Measurements from ENCODE around the gene PIGV.
A peak's percentile ranks its signal among the peaks of the same experiment; 100 is the strongest.

Gene PIGV

DNA sequence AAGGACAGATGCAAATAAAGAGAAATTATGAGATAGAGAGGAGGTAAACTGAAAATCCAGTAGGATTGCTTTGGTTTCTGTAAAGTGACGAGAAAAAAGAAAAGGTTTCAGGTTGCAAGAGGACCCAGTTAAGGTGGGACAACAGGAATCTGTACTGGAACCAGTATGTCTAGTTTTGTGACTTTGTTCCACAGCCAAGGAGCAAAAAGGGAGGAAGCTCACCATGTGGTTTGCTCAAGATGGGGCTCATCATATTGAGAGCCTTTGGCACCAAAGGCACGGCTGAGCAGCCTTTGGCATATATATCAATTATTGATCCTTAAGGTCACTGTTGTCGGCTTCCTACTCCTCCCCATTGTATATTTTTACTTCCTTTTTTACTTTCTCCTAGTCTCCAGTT lies 37.0 kb downstream of the PIGV start (continued):
- TF ChIP-seq ZNF274 (IDR thresholded peaks at IDR 0.05; ENCODE audit: low read length) (no peak), ZNF274 (tag by site-specific recombination; IDR thresholded peaks at IDR 0.05; ENCODE audit: borderline replicate concordance) (no peak), ZNF830 (tag by site-specific recombination; IDR thresholded peaks at IDR 0.05; ENCODE audit: low read depth) (no peak), ZBTB7A (tag by site-specific recombination; IDR thresholded peaks at IDR 0.05; ENCODE audit: low read depth) (no peak), ZSCAN5A (tag by site-specific recombination; IDR thresholded peaks at IDR 0.05) (no peak), TRIM28 (IDR thresholded peaks at IDR 0.05; ENCODE audit: borderline replicate concordance, low read length) (no peak)

DNA sequence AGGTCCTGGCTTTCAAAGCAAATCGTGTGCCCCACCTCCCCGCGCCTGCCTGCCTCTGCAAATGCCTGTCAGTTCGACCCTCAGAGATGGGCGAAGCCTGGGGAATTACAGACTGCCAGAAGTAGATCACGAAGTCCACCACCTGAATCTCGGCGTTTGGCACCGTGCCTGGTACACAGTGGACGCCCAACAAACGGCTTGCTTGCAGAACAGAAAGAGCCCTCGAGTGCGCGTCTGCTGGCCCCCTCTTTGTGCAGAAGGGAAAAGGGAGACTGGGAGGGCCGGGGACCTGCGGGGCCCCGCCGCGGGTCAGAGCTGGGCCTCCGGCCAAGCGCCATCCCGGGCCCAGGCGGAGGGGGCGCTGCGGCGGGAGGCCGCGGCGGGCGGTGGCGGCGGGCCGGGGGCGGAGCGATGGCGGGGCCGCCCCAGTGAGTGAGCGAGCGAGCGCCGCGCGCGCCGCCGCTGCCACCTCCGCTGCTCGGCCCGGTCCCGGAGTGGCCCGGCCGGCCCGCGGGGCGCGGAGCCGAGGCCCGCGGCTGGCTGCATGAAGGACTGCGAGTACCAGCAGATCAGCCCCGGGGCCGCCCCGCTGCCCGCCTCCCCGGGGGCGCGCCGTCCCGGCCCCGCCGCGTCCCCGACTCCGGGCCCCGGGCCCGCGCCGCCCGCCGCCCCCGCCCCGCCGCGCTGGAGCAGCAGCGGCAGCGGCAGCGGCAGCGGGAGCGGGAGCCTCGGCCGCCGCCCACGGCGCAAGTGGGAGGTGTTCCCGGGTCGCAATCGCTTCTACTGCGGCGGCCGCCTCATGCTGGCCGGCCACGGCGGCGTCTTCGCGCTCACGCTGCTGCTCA lies 38.7 kb downstream of the PIGV start, which contains the start of gene ZDHHC18:
Gene ZDHHC18 (plus strand): TSS at position 428 of the 845 bp plus-strand sequence. CDS start 117 bp downstream, at position 545.
- CTCF ChIA-PET = interaction anchor here (0.5 to 1.3 kb wide), 6 partner anchors 16 to 441 kb away, joined by 3 to 5 read pairs (median 3); no protein-coding TSS in a partner anchor
- no peaks in the 10 kb centered on the region for H3K4me1 ChIP-seq (ENCODE audit: control insufficient read depth, insufficient read depth, low read length)
- TF ChIP-seq, protein P1, sequence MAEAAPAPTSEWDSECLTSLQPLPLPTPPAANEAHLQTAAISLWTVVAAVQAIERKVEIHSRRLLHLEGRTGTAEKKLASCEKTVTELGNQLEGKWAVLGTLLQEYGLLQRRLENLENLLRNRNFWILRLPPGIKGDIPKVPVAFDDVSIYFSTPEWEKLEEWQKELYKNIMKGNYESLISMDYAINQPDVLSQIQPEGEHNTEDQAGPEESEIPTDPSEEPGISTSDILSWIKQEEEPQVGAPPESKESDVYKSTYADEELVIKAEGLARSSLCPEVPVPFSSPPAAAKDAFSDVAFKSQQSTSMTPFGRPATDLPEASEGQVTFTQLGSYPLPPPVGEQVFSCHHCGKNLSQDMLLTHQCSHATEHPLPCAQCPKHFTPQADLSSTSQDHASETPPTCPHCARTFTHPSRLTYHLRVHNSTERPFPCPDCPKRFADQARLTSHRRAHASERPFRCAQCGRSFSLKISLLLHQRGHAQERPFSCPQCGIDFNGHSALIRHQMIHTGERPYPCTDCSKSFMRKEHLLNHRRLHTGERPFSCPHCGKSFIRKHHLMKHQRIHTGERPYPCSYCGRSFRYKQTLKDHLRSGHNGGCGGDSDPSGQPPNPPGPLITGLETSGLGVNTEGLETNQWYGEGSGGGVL (tag by site-specific recombination; IDR thresholded peaks at IDR 0.05) = 0 out of 2 replicates have a peak, but pooled peaks have one; percentile 14
- no peak for TF ChIP-seq PRDM1 (tag by site-specific recombination; IDR thresholded peaks at IDR 0.05)
- 0 out of 2 replicates have a peak, but pooled peaks have one; percentile 61 for TF ChIP-seq ZBTB17 (tag by site-specific recombination; IDR thresholded peaks at IDR 0.05)
- TF ChIP-seq YY2 (tag by site-specific recombination; IDR thresholded peaks at IDR 0.05) = no peak
- no peak for TF ChIP-seq KLF8 (tag by site-specific recombination; IDR thresholded peaks at IDR 0.05)
- 0 out of 2 replicates have a peak, but pooled peaks have one; percentile 38 for TF ChIP-seq ZXDB (tag by site-specific recombination; IDR thresholded peaks at IDR 0.05)
- peak; percentile 63; the same call in 1 of the 2 replicates for TF ChIP-seq ZFHX2 (tag by site-specific recombination; conservative IDR thresholded peaks at IDR 0.05)
- TF ChIP-seq ZNF692 (tag by site-specific recombination; IDR thresholded peaks at IDR 0.05) = peak; percentile 52; the same call in 1 of the 2 replicates
- TF ChIP-seq, protein P2, sequence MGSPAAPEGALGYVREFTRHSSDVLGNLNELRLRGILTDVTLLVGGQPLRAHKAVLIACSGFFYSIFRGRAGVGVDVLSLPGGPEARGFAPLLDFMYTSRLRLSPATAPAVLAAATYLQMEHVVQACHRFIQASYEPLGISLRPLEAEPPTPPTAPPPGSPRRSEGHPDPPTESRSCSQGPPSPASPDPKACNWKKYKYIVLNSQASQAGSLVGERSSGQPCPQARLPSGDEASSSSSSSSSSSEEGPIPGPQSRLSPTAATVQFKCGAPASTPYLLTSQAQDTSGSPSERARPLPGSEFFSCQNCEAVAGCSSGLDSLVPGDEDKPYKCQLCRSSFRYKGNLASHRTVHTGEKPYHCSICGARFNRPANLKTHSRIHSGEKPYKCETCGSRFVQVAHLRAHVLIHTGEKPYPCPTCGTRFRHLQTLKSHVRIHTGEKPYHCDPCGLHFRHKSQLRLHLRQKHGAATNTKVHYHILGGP (tag by site-specific recombination; IDR thresholded peaks at IDR 0.05) = no peak
- peak; percentile 57 for TF ChIP-seq PATZ1 (tag by site-specific recombination; IDR thresholded peaks at IDR 0.05)
- no peak for TF ChIP-seq ZNF146 (tag by site-specific recombination; IDR thresholded peaks at IDR 0.05)
- TF ChIP-seq, protein P3, sequence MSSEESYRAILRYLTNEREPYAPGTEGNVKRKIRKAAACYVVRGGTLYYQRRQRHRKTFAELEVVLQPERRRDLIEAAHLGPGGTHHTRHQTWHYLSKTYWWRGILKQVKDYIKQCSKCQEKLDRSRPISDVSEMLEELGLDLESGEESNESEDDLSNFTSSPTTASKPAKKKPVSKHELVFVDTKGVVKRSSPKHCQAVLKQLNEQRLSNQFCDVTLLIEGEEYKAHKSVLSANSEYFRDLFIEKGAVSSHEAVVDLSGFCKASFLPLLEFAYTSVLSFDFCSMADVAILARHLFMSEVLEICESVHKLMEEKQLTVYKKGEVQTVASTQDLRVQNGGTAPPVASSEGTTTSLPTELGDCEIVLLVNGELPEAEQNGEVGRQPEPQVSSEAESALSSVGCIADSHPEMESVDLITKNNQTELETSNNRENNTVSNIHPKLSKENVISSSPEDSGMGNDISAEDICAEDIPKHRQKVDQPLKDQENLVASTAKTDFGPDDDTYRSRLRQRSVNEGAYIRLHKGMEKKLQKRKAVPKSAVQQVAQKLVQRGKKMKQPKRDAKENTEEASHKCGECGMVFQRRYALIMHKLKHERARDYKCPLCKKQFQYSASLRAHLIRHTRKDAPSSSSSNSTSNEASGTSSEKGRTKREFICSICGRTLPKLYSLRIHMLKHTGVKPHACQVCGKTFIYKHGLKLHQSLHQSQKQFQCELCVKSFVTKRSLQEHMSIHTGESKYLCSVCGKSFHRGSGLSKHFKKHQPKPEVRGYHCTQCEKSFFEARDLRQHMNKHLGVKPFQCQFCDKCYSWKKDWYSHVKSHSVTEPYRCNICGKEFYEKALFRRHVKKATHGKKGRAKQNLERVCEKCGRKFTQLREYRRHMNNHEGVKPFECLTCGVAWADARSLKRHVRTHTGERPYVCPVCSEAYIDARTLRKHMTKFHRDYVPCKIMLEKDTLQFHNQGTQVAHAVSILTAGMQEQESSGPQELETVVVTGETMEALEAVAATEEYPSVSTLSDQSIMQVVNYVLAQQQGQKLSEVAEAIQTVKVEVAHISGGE (tag by site-specific recombination; conservative IDR thresholded peaks at IDR 0.05; ENCODE audit: low read depth) = no peak
- 0 out of 2 replicates have a peak, but pooled peaks have one; percentile 13 for TF ChIP-seq ZSCAN30 (tag by site-specific recombination; IDR thresholded peaks at IDR 0.05)
- TF ChIP-seq ZBTB20 (tag by site-specific recombination; IDR thresholded peaks at IDR 0.05) = peak; percentile 54

More for the DNA sequence above, 38.7 kb downstream of the PIGV start, which contains the start of gene ZDHHC18:
- peaks cover 0 to 26% of the 10 kb centered on the region in 2 experiments; a peak in 2 of 3 replicates for H3K36me3 ChIP-seq (ENCODE audit: control insufficient read depth in 2 of 2, insufficient read depth in 1 of 2, low read length in 2 of 2)
- peak within 1 kb of the TSS; percentile 25; the same call in 1 of the 2 replicates for H3K27ac ChIP-seq (ENCODE audit: extremely low read depth, low read depth, low read length)
- POLR2A ChIA-PET = interaction anchor here (0.5 to 1.1 kb wide), 6 partner anchors 36 to 157 kb away, joined by 3 to 4 read pairs (median 3); partner anchors contain the start of gene GPATCH3
- no peaks in the 10 kb centered on the region for H3K9me3 ChIP-seq (ENCODE audit: control insufficient read depth, insufficient read depth, low read depth, low read length)
- peak within 1 kb of the TSS; percentile 66 for H3K4me3 ChIP-seq (ENCODE audit: low read depth, low read length)
